Parathyroid adenoma (tissue), 2 donors: ENCODE results near the gene RBM19.

Source experiments
- H2AFZ ChIP-seq: fragments of 300-600 bp; sonication (generic); one replicate; pipeline ENCODE4 v1.7.0; 2017; ENCODE audit warnings: antibody characterized with exemption, mild to moderate bottlenecking
- H3K27ac ChIP-seq: fragments of 300-600 bp; sonication (generic); one replicate; pipeline ENCODE4 v1.7.0; 2017
- H3K27me3 ChIP-seq: fragments of 300-600 bp; sonication (generic); one replicate; pipeline ENCODE4 v1.7.0; 2017; ENCODE audit warnings: low read length; ENCODE audit not compliant: control insufficient read depth, insufficient read depth
- H3K36me3 ChIP-seq: fragments of 300-600 bp; sonication (generic); one replicate; pipeline ENCODE4 v1.7.0; 2017; ENCODE audit warnings: low read length; ENCODE audit not compliant: control insufficient read depth, insufficient read depth
- H3K4me1 ChIP-seq: fragments of 300-600 bp; sonication (generic); one replicate; pipeline ENCODE4 v1.7.0; 2017; ENCODE audit warnings: control low read depth
- H3K4me2 ChIP-seq: fragments of 300-600 bp; sonication (generic); one replicate; pipeline ENCODE4 v1.7.0; 2017; ENCODE audit warnings: low read length
- H3K4me3 ChIP-seq: fragments of 300-600 bp; sonication (generic); one replicate; pipeline ENCODE4 v1.7.0; 2017; ENCODE audit warnings: low read depth, low read length
- H3K79me2 ChIP-seq: fragments of 300-600 bp; sonication (generic); one replicate; pipeline ENCODE4 v1.7.0; 2017; ENCODE audit warnings: control low read depth
- H3K9ac ChIP-seq: fragments of 300-600 bp; sonication (generic); one replicate; pipeline ENCODE4 v1.7.0; 2017; ENCODE audit warnings: mild to moderate bottlenecking
- H3K9me3 ChIP-seq: fragments of 300-600 bp; sonication (generic); one replicate; pipeline ENCODE4 v1.7.0; 2017; ENCODE audit warnings: low read length; ENCODE audit not compliant: control insufficient read depth
- CTCF ChIP-seq: fragments of 300-600 bp; sonication (generic); IDR thresholded peaks from one replicate; pipeline ENCODE4 v1.7.0; 2017; ENCODE audit warnings: antibody characterized with exemption, mild to moderate bottlenecking
- donor health status: primary hyperparathyroidism.

RBM19 gene

GRCh38 chr12:113846883-113847755, 119.0 kb downstream of the RBM19 start:
- no peaks in the 10 kb centered on the region for H3K4me1 ChIP-seq
- H3K36me3 ChIP-seq = no peaks in the 10 kb centered on the region
- H3K4me2 ChIP-seq = no peak overlapping the region
- H3K9me3 ChIP-seq = no peaks in the 10 kb centered on the region
- no peaks in the 10 kb centered on the region for H3K27me3 ChIP-seq
- H3K9ac ChIP-seq = no peak overlapping the region
- H2AFZ ChIP-seq = no peak overlapping the region
- no peaks in the 10 kb centered on the region for H3K79me2 ChIP-seq
- no peak overlapping the region for H3K27ac ChIP-seq
- no peak for TF ChIP-seq CTCF
- H3K4me3 ChIP-seq = no peak overlapping the region

- H3K9me3 ChIP-seq = no peaks in the 10 kb centered on the region
- TF ChIP-seq CTCF = no peak
- H3K4me1 ChIP-seq = no peaks in the 10 kb centered on the region
- H3K27me3 ChIP-seq = no peaks in the 10 kb centered on the region
- no peak overlapping the region for H3K4me3 ChIP-seq
- no peaks in the 10 kb centered on the region for H3K79me2 ChIP-seq
- H3K36me3 ChIP-seq = no peaks in the 10 kb centered on the region
- H3K27ac ChIP-seq = no peak overlapping the region
- H2AFZ ChIP-seq = no peak overlapping the region
- no peak overlapping the region for H3K4me2 ChIP-seq
- H3K9ac ChIP-seq = no peak overlapping the region
Measured at GRCh38 chr12:113845900-113846674, 120.0 kb downstream of the RBM19 start.

- Histone ChIP-seq H3K79me2 (no peaks in the 10 kb centered on the region), H3K27ac (no peak overlapping the region), H3K4me3 (no peak overlapping the region), H3K9ac (no peak overlapping the region), H3K27me3 (no peaks in the 10 kb centered on the region), H3K9me3 (no peaks in the 10 kb centered on the region), H3K4me2 (no peak overlapping the region), H3K36me3 (no peaks in the 10 kb centered on the region), H2AFZ (no peak overlapping the region), H3K4me1 (no peaks in the 10 kb centered on the region)
- no peak for TF ChIP-seq CTCF
Measured at GRCh38 chr12:113844495-113845210, 121.5 kb downstream of the RBM19 start.

- Histone ChIP-seq H3K4me3 (no peak overlapping the region), H3K4me1 (no peaks in the 10 kb centered on the region), H3K4me2 (no peak overlapping the region), H3K27ac (no peak overlapping the region), H3K9me3 (no peaks in the 10 kb centered on the region), H3K79me2 (no peaks in the 10 kb centered on the region), H3K36me3 (no peaks in the 10 kb centered on the region), H3K27me3 (no peaks in the 10 kb centered on the region), H3K9ac (no peak overlapping the region), H2AFZ (no peak overlapping the region)
- no peak for TF ChIP-seq CTCF
Measured at GRCh38 chr12:113842699-113843098, 123.4 kb downstream of the RBM19 start.
